NCI-H146 (cell line): ENCODE measurements around the gene CALML6.
"Not testable (repeated sequence)": the region's sequence is repeated elsewhere in the genome, so short reads cannot be mapped to it uniquely, and the experiment has no call there.

ENCODE experiments used
- DNase-seq: peaks from one replicate; lab custom pipeline; 2025; lab: John Stamatoyannopoulos, UW

The CALML6 gene

GRCh38 chr1:1914971-1915692 is at the start of gene CALML6:
CALML6 (plus strand) TSS chr1:1915260; CDS start chr1:1915281, 21 bp downstream.
- no peak for DNase-seq

- no peak for DNase-seq
These were observed 47.9 kb upstream of the CALML6 start for GRCh38 chr1:1867164-1867563.

GRCh38 chr1:1869469-1869868 is 45.6 kb upstream of the CALML6 start:
- no peak for DNase-seq

GRCh38 chr1:1872329-1872994 is 42.6 kb upstream of the CALML6 start:
- DNase-seq: no peak

- DNase-seq: no peak
These were observed 41.9 kb upstream of the CALML6 start for GRCh38 chr1:1873186-1873585.

GRCh38 chr1:1874901-1875300 is 40.2 kb upstream of the CALML6 start:
- DNase-seq: no peak

GRCh38 chr1:1875932-1876331 is 39.1 kb upstream of the CALML6 start:
- no peak for DNase-seq

- no peak for DNase-seq
These were observed 38.6 kb upstream of the CALML6 start for GRCh38 chr1:1876335-1876930.

- DNase-seq: no peak
These were observed 37.1 kb upstream of the CALML6 start for GRCh38 chr1:1877865-1878436.

- DNase-seq: no peak
These were observed 35.1 kb upstream of the CALML6 start for GRCh38 chr1:1879942-1880341.

- DNase-seq: no peak
These were observed 34.3 kb upstream of the CALML6 start for GRCh38 chr1:1880617-1881312.

- DNase-seq: no peak
These were observed 33.3 kb upstream of the CALML6 start for GRCh38 chr1:1881727-1882126.

- no peak for DNase-seq
These were observed 31.8 kb upstream of the CALML6 start for GRCh38 chr1:1883092-1883873.

GRCh38 chr1:1883890-1884289 is 31.2 kb upstream of the CALML6 start:
- DNase-seq: not testable (repeated sequence)

GRCh38 chr1:1889090-1889750 is 25.8 kb upstream of the CALML6 start:
- DNase-seq: no peak

GRCh38 chr1:1889847-1890505 is 25.1 kb upstream of the CALML6 start:
- peak; percentile 46 for DNase-seq

- DNase-seq: peak; percentile 72
These were observed 24.3 kb upstream of the CALML6 start, which contains the start of gene GNB1 for GRCh38 chr1:1890506-1891348. GNB1 (minus strand) TSS chr1:1891087; CDS start chr1:1825453, 65,634 bp downstream.

GRCh38 chr1:1891349-1892078 is 23.5 kb upstream of the CALML6 start:
- DNase-seq: peak; percentile 81
